Measurements from ENCODE around the gene COL2A1. TPM values are rescaled to one million over a fixed set of nuclear protein-coding genes. Genes with fewer than 3 reads are reported as not detected.

Gene COL2A1
- total RNA-seq, 2 experiments from 2014 or later = not detected

- Mint-ChIP-seq H3K27ac (no peak overlapping the region), H3K9me3 (no peaks in the 10 kb centered on the region), H3K36me3 (ENCODE audit: low read depth) (no peaks in the 10 kb centered on the region), H3K4me3 (no peak overlapping the region), H3K4me1 (ENCODE audit: low read depth) (no peaks in the 10 kb centered on the region), H3K27me3 (ENCODE audit: low read depth) (no peaks in the 10 kb centered on the region)
- CTCF ChIA-PET = no interaction called here
- intact Hi-C loops (cut with micrococcal nuclease) = no loop called here
- no peak for DNase-seq
Measured at GRCh38 chr12:47982770-47983169, 21.5 kb downstream of the COL2A1 start.

- Mint-ChIP-seq H3K4me1 (ENCODE audit: low read depth) (no peaks in the 10 kb centered on the region), H3K27ac (no peak overlapping the region), H3K27me3 (ENCODE audit: low read depth) (no peaks in the 10 kb centered on the region), H3K4me3 (no peak overlapping the region), H3K9me3 (no peaks in the 10 kb centered on the region), H3K36me3 (ENCODE audit: low read depth) (no peaks in the 10 kb centered on the region)
- intact Hi-C loops (cut with micrococcal nuclease) = no loop called here
- no peak for DNase-seq
- CTCF ChIA-PET = no interaction called here
Measured at GRCh38 chr12:47982311-47982710, 22.0 kb downstream of the COL2A1 start.

- H3K4me3 Mint-ChIP-seq = no peak overlapping the region
- intact Hi-C loops (cut with micrococcal nuclease) = no loop called here
Measured at GRCh38 chr12:47981496-47982260, 22.6 kb downstream of the COL2A1 start.

GRCh38 chr12:47980779-47981495 is 23.3 kb downstream of the COL2A1 start:
- Mint-ChIP-seq H3K4me1 (ENCODE audit: low read depth) (no peaks in the 10 kb centered on the region), H3K27me3 (ENCODE audit: low read depth) (no peaks in the 10 kb centered on the region), H3K36me3 (ENCODE audit: low read depth) (no peaks in the 10 kb centered on the region), H3K9me3 (no peaks in the 10 kb centered on the region), H3K4me3 (no peak overlapping the region), H3K27ac (no peak overlapping the region)
- CTCF ChIA-PET = interaction anchor here (1.2 kb wide), 1 partner anchor 71 kb away, joined by 3 read pairs; no protein-coding TSS in a partner anchor
- intact Hi-C loops (cut with micrococcal nuclease) = no loop called here
- DNase-seq = no peak

More at GRCh38 chr12:47981496-47982260, 22.6 kb downstream of the COL2A1 start:
- Mint-ChIP-seq H3K36me3 (ENCODE audit: low read depth) (no peaks in the 10 kb centered on the region), H3K27ac (no peak overlapping the region), H3K27me3 (ENCODE audit: low read depth) (no peaks in the 10 kb centered on the region), H3K4me1 (ENCODE audit: low read depth) (no peaks in the 10 kb centered on the region), H3K9me3 (no peaks in the 10 kb centered on the region)
- CTCF ChIA-PET = no interaction called here
- no peak for DNase-seq

GRCh38 chr12:47980197-47980596 is 24.1 kb downstream of the COL2A1 start:
- Mint-ChIP-seq H3K4me1 (ENCODE audit: low read depth) (no peaks in the 10 kb centered on the region), H3K27me3 (ENCODE audit: low read depth) (no peaks in the 10 kb centered on the region), H3K4me3 (no peak overlapping the region), H3K27ac (no peak overlapping the region), H3K9me3 (no peaks in the 10 kb centered on the region), H3K36me3 (ENCODE audit: low read depth) (no peaks in the 10 kb centered on the region)
- CTCF ChIA-PET = interaction anchor here (1.2 kb wide), 1 partner anchor 72 kb away, joined by 3 read pairs; no protein-coding TSS in a partner anchor
- intact Hi-C loops (cut with micrococcal nuclease) = no loop called here
- no peak for DNase-seq

GRCh38 chr12:47979686-47980085 is 24.6 kb downstream of the COL2A1 start:
- no peaks in the 10 kb centered on the region for H3K4me1 Mint-ChIP-seq (ENCODE audit: low read depth)
- no peak overlapping the region for H3K4me3 Mint-ChIP-seq
- no peaks in the 10 kb centered on the region for H3K36me3 Mint-ChIP-seq (ENCODE audit: low read depth)
- intact Hi-C loops (cut with micrococcal nuclease) = no loop called here
- DNase-seq = no peak
- CTCF ChIA-PET = interaction anchor here (1.2 kb wide), 1 partner anchor 72 kb away, joined by 3 read pairs; no protein-coding TSS in a partner anchor
- no peaks in the 10 kb centered on the region for H3K27me3 Mint-ChIP-seq (ENCODE audit: low read depth)
- H3K27ac Mint-ChIP-seq = no peak overlapping the region
- no peaks in the 10 kb centered on the region for H3K9me3 Mint-ChIP-seq

GRCh38 chr12:47979166-47979565 is 25.1 kb downstream of the COL2A1 start:
- intact Hi-C loops (cut with micrococcal nuclease) = no loop called here
- no peaks in the 10 kb centered on the region for H3K4me1 Mint-ChIP-seq (ENCODE audit: low read depth)
- CTCF ChIA-PET = no interaction called here
- no peaks in the 10 kb centered on the region for H3K9me3 Mint-ChIP-seq
- no peak for DNase-seq
- H3K27ac Mint-ChIP-seq = no peak overlapping the region
- no peaks in the 10 kb centered on the region for H3K36me3 Mint-ChIP-seq (ENCODE audit: low read depth)
- no peak overlapping the region for H3K4me3 Mint-ChIP-seq
- H3K27me3 Mint-ChIP-seq (ENCODE audit: low read depth) = no peaks in the 10 kb centered on the region

GRCh38 chr12:47978598-47978873 is 25.7 kb downstream of the COL2A1 start:
- CTCF ChIA-PET = no interaction called here

GRCh38 chr12:47977772-47978597 is 26.3 kb downstream of the COL2A1 start:
- CTCF ChIA-PET = no interaction called here
- H3K27me3 Mint-ChIP-seq (ENCODE audit: low read depth) = no peaks in the 10 kb centered on the region
- H3K4me1 Mint-ChIP-seq (ENCODE audit: low read depth) = no peaks in the 10 kb centered on the region
- no peak overlapping the region for H3K27ac Mint-ChIP-seq
- H3K36me3 Mint-ChIP-seq (ENCODE audit: low read depth) = no peaks in the 10 kb centered on the region
- no peaks in the 10 kb centered on the region for H3K9me3 Mint-ChIP-seq
- intact Hi-C loops (cut with micrococcal nuclease) = no loop called here
- H3K4me3 Mint-ChIP-seq = no peak overlapping the region
- DNase-seq = no peak

More at GRCh38 chr12:47978598-47978873, 25.7 kb downstream of the COL2A1 start:
- H3K36me3 Mint-ChIP-seq (ENCODE audit: low read depth) = no peaks in the 10 kb centered on the region
- no peaks in the 10 kb centered on the region for H3K4me1 Mint-ChIP-seq (ENCODE audit: low read depth)
- no peaks in the 10 kb centered on the region for H3K27me3 Mint-ChIP-seq (ENCODE audit: low read depth)
- no peak for DNase-seq
- no peak overlapping the region for H3K4me3 Mint-ChIP-seq
- intact Hi-C loops (cut with micrococcal nuclease) = no loop called here
- no peaks in the 10 kb centered on the region for H3K9me3 Mint-ChIP-seq
- no peak overlapping the region for H3K27ac Mint-ChIP-seq

- DNase-seq = no peak
- Mint-ChIP-seq H3K27ac (no peak overlapping the region), H3K4me3 (no peak overlapping the region), H3K36me3 (ENCODE audit: low read depth) (no peaks in the 10 kb centered on the region), H3K9me3 (no peaks in the 10 kb centered on the region), H3K27me3 (ENCODE audit: low read depth) (no peaks in the 10 kb centered on the region), H3K4me1 (ENCODE audit: low read depth) (no peaks in the 10 kb centered on the region)
- intact Hi-C loops (cut with micrococcal nuclease) = no loop called here
- CTCF ChIA-PET = interaction anchor here (0.9 kb wide), 1 partner anchor 14 kb away, joined by 3 read pairs; the partner anchor contains the start of gene TMEM106C
Measured at GRCh38 chr12:47977046-47977771, 27.1 kb downstream of the COL2A1 start.

- DNase-seq = no peak
- Mint-ChIP-seq H3K27ac (no peak overlapping the region), H3K9me3 (no peaks in the 10 kb centered on the region), H3K36me3 (ENCODE audit: low read depth) (no peaks in the 10 kb centered on the region), H3K27me3 (ENCODE audit: low read depth) (no peaks in the 10 kb centered on the region), H3K4me1 (ENCODE audit: low read depth) (no peaks in the 10 kb centered on the region), H3K4me3 (no peak overlapping the region)
- CTCF ChIA-PET = interaction anchor here (2.0 kb wide), 1 partner anchor 12 kb away, joined by 5 read pairs; the partner anchor contains the start of gene TMEM106C
- intact Hi-C loops (cut with micrococcal nuclease) = no loop called here
Measured at GRCh38 chr12:47975816-47976215, 28.5 kb downstream of the COL2A1 start.

Measured in activated naive CD4-positive, alpha-beta T cell treated with anti-CD3 and anti-CD28 coated beads for 36 hours (primary cell).